Activated T-helper 9 cell treated with anti-CD3 and anti-CD28 coated beads, Interleukin-2, amount 50 U/mL, for 16 hours (primary cell): ENCODE measurements around the gene TRIM6.
A peak's percentile ranks its signal among the peaks of the same experiment; 100 is the strongest.
"Not testable (repeated sequence)": the region's sequence is repeated elsewhere in the genome, so short reads cannot be mapped to it uniquely, and the experiment has no call there.

Experiments
- DNase-seq: peaks from one replicate; pipeline ENCODE4 v3.0.0-alpha.2; 2020; ENCODE audit warnings: low read depth

TRIM6 gene

GRCh38 chr11:5603326-5603725, 6.9 kb downstream of the TRIM6 start:
- no peak for DNase-seq

- DNase-seq, result no peak
These were observed 8.5 kb downstream of the TRIM6 start for GRCh38 chr11:5604896-5605295.

GRCh38 chr11:5605849-5606248, 9.4 kb downstream of the TRIM6 start:
- DNase-seq, result no peak

GRCh38 chr11:5608808-5609207, 12.4 kb downstream of the TRIM6 start:
- DNase-seq, result no peak

GRCh38 chr11:5610446-5610845, 14.0 kb downstream of the TRIM6 start:
- DNase-seq, result no peak

GRCh38 chr11:5611627-5612026, 15.2 kb downstream of the TRIM6 start:
- no peak for DNase-seq

- no peak for DNase-seq
These were observed 22.4 kb downstream of the TRIM6 start for GRCh38 chr11:5618807-5619206.

- DNase-seq, result no peak
These were observed 24.4 kb downstream of the TRIM6 start for GRCh38 chr11:5620651-5621521.

- DNase-seq, result no peak
These were observed 25.1 kb downstream of the TRIM6 start for GRCh38 chr11:5621580-5621979.

- DNase-seq, result no peak
These were observed 26.4 kb downstream of the TRIM6 start for GRCh38 chr11:5622802-5623201.

GRCh38 chr11:5624489-5625279, 28.2 kb downstream of the TRIM6 start, which contains the start of gene TRIM34:
TRIM34 (plus strand) TSS chr11:5625001; CDS start chr11:5632332, 7,331 bp downstream.
- peak; percentile 20 for DNase-seq

- DNase-seq, result no peak
These were observed 28.8 kb downstream of the TRIM6 start for GRCh38 chr11:5625281-5625680.

- DNase-seq, result no peak
These were observed 29.8 kb downstream of the TRIM6 start for GRCh38 chr11:5626196-5626595.

GRCh38 chr11:5631417-5631816, 35.0 kb downstream of the TRIM6 start:
- no peak for DNase-seq

- DNase-seq, result no peak
These were observed 35.7 kb downstream of the TRIM6 start for GRCh38 chr11:5631969-5632635.

GRCh38 chr11:5639953-5640352, 43.5 kb downstream of the TRIM6 start:
- no peak for DNase-seq

GRCh38 chr11:5643585-5643984, 47.1 kb downstream of the TRIM6 start:
- no peak for DNase-seq

GRCh38 chr11:5646139-5646538, 49.7 kb downstream of the TRIM6 start:
- DNase-seq, result no peak

- no peak for DNase-seq
These were observed 59.0 kb downstream of the TRIM6 start for GRCh38 chr11:5655474-5655873.

GRCh38 chr11:5656956-5657355, 60.5 kb downstream of the TRIM6 start:
- DNase-seq, result not testable (repeated sequence)

- no peak for DNase-seq
These were observed 61.9 kb downstream of the TRIM6 start for GRCh38 chr11:5658318-5658717.
